Measurements from ENCODE around the gene CHRDL2.
"Not testable (repeated sequence)": the region's sequence is repeated elsewhere in the genome, so short reads cannot be mapped to it uniquely, and the experiment has no call there.

The CHRDL2 gene

GRCh38 chr11:74669211-74670160, 61.7 kb downstream of the CHRDL2 start:
- DNase-seq: no peak

- DNase-seq: no peak
These were observed 67.9 kb downstream of the CHRDL2 start for GRCh38 chr11:74663315-74663714.

GRCh38 chr11:74662487-74663103, 68.6 kb downstream of the CHRDL2 start:
- no peak for DNase-seq

- not testable (repeated sequence) for DNase-seq
These were observed 72.1 kb downstream of the CHRDL2 start for GRCh38 chr11:74659124-74659523.

GRCh38 chr11:74654976-74655375, 76.2 kb downstream of the CHRDL2 start:
- DNase-seq: no peak

- DNase-seq: no peak
These were observed 80.7 kb downstream of the CHRDL2 start for GRCh38 chr11:74650498-74650897.

- no peak for DNase-seq
These were observed 82.3 kb downstream of the CHRDL2 start for GRCh38 chr11:74648894-74649293.

- no peak for DNase-seq
These were observed 83.4 kb downstream of the CHRDL2 start for GRCh38 chr11:74647831-74648230.

- DNase-seq: no peak
These were observed 83.8 kb downstream of the CHRDL2 start for GRCh38 chr11:74647404-74647803.

GRCh38 chr11:74646954-74647353, 84.3 kb downstream of the CHRDL2 start:
- DNase-seq: no peak

All from NCI-H1048 (cell line).